Measurements from ENCODE around the gene SND1.

The SND1 gene

DNA sequence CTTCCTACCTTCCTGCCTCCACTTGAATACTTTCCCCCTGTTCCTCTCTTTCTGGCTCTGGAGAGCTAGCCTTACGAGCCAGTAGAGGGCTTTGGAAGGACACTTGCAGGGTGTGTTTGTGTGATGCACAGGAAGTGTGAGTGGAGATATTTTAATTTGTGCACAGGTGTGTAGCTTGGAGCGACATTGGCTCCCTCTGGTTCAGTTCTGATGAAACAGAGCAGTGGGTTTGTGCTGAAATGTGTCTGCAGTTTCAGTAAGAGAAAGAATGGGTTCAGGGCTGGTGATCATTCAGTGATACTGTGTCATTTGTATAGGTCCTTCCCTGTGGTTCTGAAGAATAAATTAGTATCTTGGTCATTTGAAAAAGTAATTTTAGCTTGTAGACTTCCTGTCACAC, 86.9 kb downstream of the SND1 start:
- TF ChIP-seq, protein P1, sequence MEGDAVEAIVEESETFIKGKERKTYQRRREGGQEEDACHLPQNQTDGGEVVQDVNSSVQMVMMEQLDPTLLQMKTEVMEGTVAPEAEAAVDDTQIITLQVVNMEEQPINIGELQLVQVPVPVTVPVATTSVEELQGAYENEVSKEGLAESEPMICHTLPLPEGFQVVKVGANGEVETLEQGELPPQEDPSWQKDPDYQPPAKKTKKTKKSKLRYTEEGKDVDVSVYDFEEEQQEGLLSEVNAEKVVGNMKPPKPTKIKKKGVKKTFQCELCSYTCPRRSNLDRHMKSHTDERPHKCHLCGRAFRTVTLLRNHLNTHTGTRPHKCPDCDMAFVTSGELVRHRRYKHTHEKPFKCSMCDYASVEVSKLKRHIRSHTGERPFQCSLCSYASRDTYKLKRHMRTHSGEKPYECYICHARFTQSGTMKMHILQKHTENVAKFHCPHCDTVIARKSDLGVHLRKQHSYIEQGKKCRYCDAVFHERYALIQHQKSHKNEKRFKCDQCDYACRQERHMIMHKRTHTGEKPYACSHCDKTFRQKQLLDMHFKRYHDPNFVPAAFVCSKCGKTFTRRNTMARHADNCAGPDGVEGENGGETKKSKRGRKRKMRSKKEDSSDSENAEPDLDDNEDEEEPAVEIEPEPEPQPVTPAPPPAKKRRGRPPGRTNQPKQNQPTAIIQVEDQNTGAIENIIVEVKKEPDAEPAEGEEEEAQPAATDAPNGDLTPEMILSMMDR (IDR thresholded peaks at IDR 0.05; ENCODE audit: borderline replicate concordance, insufficient read depth, low read depth, low read length) = no peak
- no peak overlapping the region for H3K4me3 ChIP-seq (ENCODE audit: low read depth, low read length)

DNA sequence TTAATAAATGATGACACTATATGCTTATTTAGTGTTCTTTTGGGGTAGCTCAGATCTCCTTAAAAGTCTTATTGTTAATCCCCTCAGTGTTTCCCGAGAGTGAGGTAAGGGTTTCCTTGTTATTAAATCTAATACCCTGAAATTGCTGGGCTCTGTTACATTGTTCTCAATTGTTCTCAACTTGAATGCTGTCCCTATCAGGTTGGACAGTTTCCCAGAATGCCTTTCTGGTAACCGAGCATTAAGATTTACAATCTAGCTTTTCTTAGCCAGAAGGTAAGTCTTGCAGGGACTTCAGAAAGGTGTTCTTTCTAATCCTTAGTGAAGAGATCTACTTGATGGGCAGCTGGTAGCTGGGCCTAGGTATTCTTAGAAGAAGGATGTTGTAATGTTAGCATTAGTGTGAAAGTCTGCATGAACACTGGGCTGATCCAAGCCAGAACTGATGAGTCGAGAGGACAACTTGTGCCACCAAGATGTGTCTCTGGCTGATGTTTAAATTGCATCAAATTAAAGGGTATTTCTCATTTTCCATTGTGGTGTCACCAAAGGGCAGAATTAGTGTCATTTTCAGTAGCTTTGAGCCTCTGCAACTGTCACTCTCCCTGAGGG, 89.9 kb downstream of the SND1 start:
- TF ChIP-seq, protein P1 (IDR thresholded peaks at IDR 0.05; ENCODE audit: borderline replicate concordance, insufficient read depth, low read depth, low read length) = no peak
- H3K4me3 ChIP-seq (ENCODE audit: low read depth, low read length) = no peak overlapping the region

DNA sequence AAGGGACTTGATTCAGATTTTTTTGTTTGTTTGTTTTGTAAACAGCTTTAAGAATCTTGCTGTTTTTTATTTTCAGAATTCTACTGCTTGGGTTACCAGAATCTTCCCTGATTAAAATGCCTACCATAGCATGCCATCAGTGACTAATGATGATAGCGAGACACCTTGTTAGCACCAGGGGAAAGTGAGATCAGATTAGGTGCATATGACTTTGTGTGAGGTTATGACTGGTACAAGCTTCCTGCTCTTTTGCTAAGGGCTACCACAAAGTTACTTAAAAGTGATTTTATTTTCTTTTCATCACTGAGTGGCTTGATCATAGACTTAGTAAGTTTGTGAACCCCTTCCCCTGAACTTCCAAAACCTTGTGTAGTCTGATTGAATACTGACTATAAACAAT, 93.5 kb downstream of the SND1 start:
- TF ChIP-seq, protein P1 (IDR thresholded peaks at IDR 0.05; ENCODE audit: borderline replicate concordance, insufficient read depth, low read depth, low read length) = no peak
- H3K4me3 ChIP-seq (ENCODE audit: low read depth, low read length) = no peak overlapping the region

DNA sequence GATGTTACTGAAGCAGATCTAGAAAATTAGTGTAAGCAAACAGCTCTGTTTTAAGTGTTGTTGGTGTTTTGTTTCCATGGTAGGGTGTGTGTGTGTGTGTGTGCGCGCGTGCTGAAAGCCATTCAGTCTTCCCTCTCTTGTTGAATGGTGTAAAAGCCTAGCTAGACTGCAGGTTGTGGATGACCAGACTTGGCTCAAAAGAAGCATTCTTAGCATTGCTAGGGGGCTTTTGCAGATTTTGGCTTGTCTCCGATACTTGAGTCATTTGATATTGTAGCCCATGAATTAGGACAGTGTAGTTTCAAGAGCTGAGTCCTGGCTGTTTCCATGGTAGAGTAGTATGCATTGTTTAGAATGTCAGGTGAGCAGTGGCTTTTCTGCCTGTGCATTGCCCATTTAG, 99.1 kb downstream of the SND1 start:
- TF ChIP-seq, protein P1 (IDR thresholded peaks at IDR 0.05; ENCODE audit: borderline replicate concordance, insufficient read depth, low read depth, low read length) = no peak
- no peak overlapping the region for H3K4me3 ChIP-seq (ENCODE audit: low read depth, low read length)

DNA sequence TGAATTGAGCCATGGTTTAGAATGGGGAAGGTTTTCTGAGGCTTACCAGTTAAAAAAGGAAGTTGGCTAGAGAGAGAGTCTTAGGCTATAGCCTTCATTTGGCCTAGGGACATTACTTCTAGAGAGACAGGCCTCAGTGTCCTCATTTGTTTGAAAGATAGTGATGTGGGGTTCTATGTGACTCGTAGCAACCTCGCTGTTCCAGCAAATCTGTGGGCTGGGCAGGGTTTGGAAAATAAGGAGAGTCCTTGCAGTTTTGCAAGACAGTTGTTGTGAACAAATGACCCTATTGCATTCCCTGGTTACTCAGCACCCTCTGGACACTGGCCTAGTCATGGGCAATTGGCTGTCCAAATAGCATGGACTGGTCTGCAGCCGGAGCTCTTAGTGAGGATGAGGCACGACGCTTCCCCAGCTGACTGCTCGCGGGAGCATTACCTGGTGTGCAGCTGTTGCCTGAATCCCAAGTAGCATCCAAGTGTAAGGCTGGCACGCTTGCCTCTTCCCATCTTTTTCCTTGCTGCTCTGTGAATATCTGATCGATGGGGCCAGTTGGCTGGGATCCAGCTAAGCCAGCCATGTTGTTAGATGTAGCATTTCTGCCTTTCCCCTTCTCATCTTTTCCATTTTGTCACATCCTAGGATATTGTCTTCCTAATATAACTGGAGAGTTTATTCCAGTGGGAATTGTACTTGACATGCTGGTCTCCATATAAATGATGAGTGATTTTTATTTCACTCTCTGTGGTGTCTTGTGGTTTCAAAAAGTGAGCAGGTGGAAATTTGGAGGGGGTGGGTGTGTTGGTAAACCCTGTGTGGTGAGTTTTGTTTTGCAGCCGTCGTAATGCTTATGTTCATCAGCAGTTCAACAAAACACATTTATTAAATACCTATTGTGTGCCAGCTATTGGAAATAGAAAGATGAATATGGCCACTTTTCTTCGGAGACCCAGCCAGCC, 99.8 kb downstream of the SND1 start:
- no peak overlapping the region for H3K4me3 ChIP-seq (ENCODE audit: low read depth, low read length)
- TF ChIP-seq, protein P1 (IDR thresholded peaks at IDR 0.05; ENCODE audit: borderline replicate concordance, insufficient read depth, low read depth, low read length) = no peak

DNA sequence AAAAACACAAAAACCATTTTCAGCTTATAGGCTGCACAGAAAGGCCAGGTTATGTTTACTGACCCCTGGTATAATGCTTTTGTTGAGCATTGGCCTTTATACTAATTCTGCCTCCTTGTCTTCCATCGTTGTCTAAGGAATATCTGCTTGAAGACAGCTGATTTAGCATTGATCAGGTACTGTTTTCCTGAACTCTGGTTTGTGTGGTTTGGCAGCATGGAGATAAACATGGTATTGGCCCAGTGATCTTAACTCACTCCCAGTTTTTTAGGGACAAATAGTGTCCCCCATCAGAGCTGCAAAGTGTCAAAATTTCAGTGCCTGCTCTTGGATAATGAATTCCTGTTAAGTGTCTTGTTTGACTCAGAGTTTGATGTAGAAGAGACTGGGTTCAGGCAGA, 100.8 kb downstream of the SND1 start:
- TF ChIP-seq, protein P1 (IDR thresholded peaks at IDR 0.05; ENCODE audit: borderline replicate concordance, insufficient read depth, low read depth, low read length) = no peak
- no peak overlapping the region for H3K4me3 ChIP-seq (ENCODE audit: low read depth, low read length)

Measured in GM12875 (cell line).